CD1c-positive myeloid dendritic cell (primary cell): ENCODE results near the gene TMIE.
"Not testable (repeated sequence)": the region's sequence is repeated elsewhere in the genome, so short reads cannot be mapped to it uniquely, and the experiment has no call there.

Experiments used
- DNase-seq: peaks from one replicate; pipeline ENCODE4 v3.0.0-alpha.2; 2016; ENCODE audit errors: extremely low spot score

TMIE gene

DNA sequence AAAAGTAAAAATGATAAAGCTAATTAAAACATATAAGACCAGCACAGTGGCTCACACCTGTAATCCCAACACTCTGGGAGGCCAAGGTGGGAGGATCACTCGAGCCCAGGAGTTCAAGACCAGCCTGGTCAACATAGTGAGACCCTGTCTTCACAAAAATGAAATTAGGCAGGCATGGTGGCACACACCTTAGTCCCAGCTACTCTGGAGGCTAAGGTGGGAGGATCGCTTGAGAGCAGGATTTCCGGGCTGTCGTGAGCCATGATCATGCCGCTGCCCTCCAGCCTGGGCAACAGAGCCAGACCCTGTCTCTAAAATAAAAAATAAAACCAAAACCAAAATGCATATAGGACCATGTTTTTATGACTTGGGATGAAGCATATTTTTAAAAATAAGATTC lies 21.3 kb downstream of the TMIE start:
- DNase-seq, result no peak

DNA sequence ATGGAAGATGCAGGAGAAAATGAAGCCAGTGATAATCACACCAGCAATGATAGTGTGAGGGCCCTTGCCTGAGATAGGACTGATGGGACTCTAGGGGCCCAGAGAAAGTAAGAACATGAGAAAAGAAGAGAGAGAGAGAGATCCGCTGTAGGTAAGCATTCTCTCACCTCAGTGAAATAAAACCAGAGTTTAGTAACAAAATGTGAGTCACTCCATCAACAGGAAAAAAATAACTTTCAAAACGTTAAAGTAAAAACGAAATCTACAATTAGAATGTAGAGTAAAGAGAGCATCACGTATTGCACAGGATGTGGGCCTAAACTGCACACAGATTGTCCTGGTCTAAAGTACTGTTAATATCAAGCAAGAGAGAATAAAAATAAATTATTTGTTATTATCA lies 23.2 kb downstream of the TMIE start:
- DNase-seq, result no peak

DNA sequence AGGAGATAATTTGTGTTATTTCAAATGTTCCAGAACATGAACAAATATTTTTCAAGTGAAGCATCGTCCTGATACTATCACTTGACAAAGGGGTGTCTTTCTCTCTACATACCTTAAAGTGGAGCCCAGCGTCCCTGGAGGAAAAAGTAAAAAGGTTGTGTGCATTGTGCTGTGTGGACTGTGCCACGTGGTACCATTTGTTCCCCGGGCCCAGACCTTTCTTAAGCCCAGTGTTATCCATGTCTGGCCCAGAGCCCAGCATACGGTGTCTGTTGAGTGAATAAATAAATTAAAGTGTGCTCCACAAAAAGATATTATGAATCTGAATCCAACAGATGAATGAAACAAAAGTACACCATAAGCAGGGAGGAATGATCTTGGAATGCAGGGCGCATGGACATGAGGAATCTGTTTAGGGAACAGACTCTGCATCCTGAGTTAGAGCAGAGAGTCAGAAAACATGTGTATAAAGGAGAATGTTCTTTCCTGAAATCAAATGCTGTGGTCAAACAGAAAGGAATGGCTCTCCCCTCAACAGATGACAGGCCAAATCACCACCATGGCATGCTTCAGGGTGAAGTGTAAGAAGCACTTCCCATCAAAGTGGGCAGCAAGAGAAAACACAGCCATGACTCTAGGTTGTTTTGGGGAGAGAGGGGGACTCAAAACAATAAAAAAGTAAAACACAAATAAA lies 24.6 kb downstream of the TMIE start:
- no peak for DNase-seq

DNA sequence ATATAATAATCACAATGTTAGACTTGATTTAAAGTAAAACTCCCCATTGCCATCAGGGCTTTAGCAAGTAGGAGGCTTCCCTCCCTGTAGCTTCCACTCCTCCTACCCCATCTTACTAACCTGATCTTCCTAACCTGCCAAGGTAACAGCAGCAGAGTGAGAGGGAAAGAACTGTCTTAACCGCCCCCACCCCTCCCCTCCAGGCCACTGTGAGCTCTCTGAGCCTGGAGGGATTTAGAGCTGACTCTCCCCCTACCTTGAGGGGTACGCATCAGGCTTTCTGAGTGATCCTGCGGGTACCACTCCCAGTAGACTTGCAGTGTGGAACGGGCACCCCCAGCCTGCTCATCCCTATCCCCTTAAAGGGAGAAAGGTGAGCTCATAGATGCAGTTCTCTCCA lies 27.8 kb downstream of the TMIE start:
- DNase-seq, result no peak

DNA sequence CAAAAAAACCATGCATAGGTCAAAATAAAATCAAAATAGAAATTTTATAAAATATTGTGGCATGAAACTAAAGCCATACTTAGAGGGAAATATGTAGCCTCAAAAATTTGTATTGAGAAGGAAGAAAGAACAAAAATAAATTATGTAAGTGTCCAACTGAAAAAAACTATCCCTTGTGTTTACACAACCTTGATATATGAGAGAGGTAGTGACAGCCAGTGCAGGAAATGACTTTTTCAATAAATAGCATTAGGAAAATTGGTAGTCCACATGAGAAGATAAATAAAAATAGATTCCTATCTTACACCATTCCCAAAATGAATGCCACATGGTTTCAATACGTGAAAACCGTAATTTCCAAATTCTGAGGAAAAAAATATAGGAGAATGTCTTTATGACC lies 29.6 kb downstream of the TMIE start:
- DNase-seq, result no peak

DNA sequence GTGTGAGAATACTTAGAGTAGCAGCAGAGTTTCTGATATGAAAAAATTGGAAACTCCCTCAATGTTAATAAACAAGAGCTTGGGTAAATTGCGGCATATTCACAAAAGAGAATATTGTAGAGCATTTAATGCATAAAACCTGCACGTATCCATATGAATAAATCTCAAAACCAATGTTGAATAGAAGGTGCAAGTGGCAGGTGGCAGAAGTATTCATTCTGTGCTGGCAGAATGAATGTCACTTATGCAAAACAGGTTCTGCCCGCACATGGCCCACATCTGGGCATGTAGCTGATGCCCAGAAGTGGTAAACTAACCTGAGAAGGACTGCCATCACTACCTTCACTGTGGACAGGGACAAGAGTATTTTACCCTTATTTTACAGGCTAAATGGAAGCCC lies 30.6 kb downstream of the TMIE start:
- DNase-seq, result no peak

DNA sequence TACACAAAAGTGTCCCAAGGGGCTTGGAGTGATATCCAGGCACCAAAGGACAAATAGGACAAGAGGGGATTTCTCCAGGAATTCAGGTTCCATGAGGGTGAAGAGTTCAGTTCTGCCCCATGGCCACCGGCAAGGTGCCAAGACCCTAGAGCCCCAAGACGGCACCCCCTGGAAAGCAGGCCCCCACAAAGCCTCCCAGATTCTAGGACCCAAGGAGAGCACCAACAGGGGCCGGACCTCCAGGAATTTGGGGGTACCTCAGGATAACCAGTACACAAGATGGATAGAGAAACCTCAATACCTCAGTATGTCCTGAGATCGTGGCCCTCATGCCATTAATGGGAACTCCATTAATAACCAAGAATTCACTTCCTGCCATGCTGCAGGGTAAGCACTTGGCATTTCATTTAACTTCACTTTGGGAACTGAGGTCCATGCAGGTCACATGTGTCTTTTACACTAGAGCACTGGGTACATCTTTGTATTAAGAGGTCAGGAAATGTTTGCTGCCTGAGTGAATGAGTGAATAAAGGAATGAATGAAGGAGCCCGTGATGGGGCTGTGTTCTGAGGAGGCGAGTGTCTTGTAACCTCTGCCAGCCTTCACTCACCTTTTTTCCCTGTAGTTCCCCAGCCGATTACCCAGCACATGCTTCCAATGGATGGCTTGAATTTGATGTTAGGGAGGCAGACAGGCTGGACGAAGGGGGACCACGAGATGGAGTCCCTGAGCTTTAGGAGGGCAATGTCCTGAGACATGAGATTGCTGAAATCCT lies 32.0 kb downstream of the TMIE start:
- DNase-seq, result no peak

DNA sequence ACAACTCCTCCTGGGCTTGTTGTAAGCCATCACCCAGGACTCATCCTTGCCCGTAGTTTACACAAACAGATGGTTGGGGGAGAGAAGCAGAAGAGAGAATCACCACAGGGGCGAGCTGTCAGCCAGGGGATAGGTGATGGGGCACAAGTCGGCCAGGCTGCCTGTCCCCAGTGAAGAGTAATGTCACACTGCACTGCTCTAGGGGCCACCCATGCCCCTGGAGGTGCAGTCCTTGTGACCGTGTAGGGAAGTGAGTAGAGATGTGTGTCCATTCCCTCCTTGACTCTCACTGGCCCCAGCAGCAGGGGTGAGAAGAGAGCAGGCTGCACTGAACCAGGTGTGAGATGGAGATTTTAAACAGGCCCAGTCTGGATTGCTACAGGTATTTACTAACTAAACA lies 33.6 kb downstream of the TMIE start:
- DNase-seq, result no peak

DNA sequence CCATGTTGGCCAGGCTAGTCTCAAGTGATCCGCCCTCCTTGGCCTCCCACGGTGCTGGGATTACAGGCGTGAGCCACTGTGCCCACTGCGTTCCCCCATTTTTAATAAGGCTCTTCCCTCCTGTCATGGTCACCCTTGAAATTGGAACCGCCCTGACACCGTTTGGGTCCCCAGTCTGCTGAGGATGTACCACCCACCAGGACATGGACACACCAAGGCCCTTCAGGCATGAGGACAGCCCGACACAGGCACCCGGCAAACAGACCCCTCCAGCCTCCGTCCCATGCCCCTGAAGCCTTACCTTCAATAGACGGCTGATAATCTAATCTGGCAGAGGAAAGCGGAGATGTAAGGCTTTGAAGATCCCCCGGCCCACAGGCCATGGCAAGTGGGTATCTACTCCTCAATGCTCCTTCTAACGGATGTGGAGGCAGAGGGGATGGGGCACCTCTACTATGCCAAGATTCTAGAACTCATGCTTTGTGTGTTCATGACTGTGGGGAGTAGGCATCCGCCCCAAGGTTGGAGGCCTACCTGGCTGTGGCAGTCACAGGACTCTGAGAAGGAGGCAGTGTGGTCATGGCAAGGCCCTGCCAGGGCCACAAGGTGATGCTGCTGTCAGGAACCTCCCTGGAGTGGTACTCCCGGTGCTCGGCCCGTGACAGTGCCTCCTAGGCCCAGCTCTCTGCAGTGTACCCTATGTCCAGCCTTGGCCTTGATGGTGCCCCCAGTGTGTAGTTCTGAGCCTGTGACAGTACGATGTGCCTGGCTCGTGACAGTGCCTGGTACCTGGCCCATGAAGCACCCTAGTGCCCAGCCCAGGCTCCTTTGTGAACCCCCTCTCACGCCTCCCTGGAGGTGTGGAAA lies 35.0 kb downstream of the TMIE start:
- no peak for DNase-seq

DNA sequence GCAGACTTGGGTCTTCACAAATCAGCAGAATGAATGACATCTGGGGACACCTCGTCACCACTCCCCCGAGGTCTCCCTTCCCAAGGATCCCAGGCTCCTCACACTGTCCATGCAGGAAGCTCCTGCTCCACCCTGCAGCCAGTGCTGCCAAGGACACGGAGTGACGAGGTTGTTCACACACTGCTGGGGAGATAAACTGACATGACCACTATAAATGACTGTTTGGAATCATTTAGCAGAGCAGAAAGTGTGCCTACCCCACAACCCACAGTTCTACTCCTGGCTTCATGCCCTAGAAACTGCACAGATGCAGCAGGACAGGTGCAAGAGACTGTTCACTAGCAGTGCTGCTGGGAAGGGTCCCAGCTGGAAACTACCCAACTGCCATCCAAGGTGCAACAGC lies 36.1 kb downstream of the TMIE start:
- DNase-seq, result no peak

DNA sequence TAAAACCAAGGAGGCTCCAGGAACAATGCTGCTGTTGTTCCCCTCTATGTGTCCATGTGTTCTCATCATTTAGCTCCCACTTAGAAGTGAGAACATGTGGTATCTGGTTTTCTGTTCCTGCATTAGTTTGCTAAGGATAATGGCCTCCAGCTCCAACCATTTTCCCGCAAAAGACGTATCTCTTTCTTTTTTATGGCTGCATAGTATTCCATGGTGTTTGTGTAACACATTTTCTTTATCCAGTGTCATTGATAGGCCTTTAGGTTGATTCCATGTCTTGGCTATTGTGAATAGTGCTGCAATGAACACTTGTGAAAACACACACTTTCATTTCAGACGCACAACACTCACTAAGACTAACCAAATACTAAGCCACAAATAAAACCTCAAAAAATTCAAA lies 38.4 kb downstream of the TMIE start:
- not testable (repeated sequence) for DNase-seq

DNA sequence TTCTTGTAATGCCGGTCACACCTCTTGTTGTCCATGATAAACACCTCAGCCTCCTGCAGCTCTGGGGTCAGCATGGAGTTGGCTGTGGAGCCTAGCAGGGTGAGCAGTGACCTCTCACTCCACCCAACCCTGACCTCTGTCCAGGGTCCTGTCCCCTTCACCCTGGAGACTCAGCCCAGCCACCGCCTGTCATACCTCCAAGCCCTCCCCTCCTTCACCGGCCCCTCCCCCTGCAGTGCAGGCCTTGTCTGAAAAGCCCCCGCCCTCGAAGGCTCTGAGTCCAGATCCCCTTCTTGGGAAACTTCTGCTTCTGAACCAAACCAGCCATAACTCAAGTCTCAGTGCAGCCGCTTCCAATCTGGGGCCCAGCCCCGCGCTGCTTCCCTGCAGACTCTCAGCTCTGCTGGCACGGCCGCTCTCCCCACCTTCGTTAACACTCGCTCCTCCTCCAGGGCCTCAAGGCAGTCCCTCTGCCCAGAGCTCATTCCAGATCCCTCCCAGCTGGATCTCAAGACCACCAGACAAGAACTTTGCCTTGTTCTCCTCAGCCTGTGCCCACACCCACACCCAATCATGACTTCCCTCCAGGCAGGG lies 41.9 kb downstream of the TMIE start:
- DNase-seq, result no peak

DNA sequence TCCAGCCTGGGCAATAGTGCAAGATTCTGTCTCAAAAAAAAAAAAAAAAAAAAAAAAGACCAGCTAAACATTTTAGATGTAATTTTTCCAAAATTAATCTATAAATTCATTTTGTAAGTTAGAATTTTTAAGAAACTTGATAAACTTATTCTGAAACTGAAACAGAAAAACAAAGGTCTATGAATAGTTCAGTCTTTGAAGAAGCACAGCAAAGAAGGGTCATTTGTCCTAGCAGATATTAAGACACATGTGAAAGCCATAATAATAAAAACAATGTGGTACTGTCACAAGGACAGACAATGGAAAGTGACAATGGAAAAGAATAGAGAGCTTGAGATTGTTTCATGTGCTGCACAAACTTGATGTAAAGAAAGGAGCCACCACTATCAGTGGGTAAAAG lies 45.5 kb downstream of the TMIE start:
- no peak for DNase-seq

DNA sequence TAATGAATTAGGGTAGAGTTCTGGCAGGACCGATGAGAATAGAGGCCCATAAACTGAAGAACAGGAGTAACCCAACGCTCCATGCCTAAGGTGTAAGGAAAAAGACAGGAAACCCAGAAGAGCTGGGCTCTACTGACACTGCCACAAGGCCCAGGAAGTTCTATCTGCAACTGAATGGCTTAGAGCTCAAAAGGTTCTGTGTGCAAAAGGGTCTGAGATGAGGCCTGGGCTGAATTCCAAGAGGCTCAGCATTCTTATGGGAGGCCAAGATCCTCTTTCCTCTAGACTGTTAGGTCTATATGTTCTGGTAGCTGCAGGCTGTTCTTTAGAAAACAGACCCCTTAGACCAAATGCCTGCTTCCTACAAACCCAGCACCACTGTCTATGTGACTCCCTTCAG lies 47.0 kb downstream of the TMIE start:
- no peak for DNase-seq

DNA sequence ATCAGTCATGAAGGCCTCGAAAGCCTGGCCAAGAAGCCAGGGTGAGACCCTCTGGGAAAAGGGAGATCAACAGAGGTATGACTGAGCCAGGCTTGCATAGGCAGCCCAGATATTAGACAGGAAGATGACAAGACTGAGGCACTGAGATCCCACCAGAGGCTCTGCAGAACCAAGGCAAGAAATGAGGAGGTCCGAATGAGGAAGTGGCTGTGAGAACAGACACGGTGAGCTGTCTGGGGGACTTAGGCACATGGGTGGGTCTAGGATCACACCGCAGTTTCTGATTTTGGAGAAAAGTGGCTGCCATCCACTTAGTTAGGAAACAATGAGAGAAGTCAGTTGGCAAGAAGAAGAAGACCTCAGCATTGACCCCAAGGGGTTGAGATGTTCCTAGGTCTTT lies 47.9 kb downstream of the TMIE start:
- DNase-seq, result no peak

DNA sequence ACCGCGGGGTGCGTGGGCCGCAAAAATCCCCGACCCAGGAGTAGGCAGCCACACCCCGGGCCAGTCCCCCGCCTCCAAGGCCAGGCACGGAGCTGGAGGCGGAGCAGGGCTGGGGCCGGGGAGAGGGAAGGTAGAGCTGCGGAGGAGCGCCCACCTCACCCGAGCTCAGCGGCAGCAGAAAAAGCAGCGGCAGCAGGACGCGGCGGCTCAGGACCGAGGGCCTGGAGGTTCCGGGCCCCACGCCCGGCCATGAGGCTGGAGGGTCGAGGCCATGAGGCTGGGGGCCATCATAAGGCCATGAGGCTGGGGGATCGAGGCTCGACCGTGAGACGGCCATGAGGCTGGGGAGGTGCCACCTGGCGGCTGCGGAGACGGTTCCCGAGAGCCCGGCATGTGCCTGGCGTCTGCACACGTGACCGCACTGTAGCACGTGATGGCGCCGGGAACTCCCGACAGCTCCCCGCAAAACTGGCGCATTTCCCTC lies 49.4 kb downstream of the TMIE start:
- DNase-seq, result no peak

DNA sequence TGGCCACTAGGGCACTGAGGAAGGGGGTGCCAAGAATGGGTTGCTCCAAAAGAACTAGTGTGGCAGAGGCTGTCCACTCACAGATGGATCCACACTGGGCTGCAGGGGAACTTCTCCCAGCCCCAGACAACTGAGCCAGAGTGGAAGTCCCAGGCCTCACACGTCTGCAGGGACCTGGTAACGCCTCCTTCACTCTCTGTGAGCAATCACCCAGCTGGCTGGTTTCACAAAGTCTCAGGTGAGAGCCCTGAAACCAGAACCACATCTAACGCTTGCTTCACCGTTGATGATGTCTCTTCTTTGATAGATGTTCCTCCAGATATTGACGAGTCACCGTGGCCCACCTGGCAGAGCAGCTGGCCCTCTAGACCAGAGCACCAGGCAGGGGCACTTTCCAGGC lies 51.9 kb downstream of the TMIE start:
- not testable (repeated sequence) for DNase-seq

DNA sequence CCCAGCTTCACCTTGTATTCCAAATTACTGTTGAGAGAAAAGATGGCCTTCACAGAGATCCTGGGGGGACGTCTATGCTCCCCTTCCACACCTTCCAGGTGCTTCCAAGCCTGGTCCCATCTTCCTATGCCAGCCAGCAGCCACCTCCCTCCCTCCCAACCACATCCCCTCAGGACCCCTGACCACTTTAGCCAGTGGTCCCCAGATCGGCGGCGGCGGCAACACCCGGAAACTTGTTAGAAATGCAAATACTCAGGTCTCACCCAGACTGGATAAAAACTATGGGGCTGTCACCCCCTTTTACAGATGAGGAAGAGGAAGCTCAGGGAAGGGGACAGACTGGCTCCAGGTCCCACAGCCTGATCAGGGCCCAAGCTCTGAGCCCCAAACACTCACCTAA lies 54.5 kb downstream of the TMIE start:
- DNase-seq, result no peak

DNA sequence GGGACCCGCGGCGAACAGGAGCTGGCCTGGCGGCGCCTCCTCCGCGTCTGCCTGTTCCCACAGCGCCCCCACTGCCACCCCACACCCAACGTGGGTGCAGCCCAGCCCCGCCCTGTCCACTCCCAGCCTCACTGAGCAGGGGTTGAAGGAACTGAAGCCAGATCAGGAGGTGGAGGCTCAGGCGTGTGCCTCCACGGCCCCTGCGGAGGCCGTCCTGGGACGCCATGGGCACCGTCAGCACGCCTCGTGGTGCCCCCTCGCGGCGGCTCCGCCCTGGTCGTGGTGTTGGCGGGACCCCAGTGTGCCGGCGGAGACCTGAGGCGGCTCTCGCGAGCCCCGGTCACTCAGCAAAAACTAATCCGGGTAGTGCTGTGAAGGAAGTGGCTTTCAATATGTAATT lies 55.5 kb downstream of the TMIE start:
- DNase-seq, result no peak

DNA sequence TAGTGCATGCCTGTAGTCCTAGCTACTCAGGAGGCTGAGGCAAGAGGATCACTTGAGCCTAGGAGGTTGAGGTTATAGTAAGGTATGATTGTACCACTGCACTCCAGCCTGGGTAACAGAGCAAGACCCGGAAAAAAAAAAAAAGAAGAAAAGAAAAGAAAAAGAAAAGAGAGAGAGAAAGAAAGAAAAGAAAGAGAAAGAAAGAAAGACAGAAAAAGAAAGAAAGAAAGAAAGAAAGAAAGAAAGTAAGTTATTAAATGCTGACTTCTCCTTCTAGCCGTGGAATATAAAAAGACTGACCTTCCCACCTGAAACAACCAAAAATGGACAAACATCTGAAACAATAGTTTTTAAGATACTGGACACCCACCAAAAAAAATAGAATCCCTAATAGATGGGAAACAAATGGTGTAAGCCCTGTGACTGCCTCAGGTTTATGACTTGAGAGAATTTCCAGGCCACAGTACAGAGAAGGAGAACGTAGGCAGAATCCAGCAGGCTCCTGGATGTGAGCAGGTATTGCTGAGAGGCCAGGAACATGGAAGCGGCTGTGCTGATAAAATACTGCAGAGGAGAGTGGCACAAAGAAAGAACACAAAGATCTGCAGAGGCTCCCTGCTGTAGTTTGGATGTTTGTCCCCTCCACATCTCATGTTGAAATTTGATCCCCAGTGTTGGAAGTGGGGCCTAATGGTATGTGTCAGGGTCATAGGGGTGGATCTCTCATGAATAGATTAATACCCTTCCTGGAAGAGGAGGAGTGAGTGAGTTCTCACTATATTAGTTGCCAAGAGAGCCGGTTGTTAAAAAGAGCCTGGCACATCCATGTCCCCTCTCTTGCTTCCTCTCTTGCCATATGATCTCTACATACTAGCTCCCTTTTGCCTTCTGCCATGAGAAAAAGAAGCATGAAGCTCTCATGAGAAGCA lies 58.3 kb downstream of the TMIE start:
- no peak for DNase-seq
